Astrocyte of the spinal cord (primary cell): Measurements from ENCODE around the gene OR11L1.

Experiments
- DNase-seq: peaks from one replicate; pipeline ENCODE4 v3.0.0; 2011; ENCODE audit warnings: low read depth, low spot score
- H3K4me3 ChIP-seq: 2 replicates; pipeline ENCODE4 v1.5.1; 2011; ENCODE audit warnings: low read depth, mild to moderate bottlenecking, low read length, moderate library complexity
- in situ Hi-C: cut with HindIII; loops from 2 replicates; pipeline ENCODE4 v1.10.0; 2017; ENCODE audit warnings: low sequenced_read_pairs
- TF ChIP-seq, protein P1 (sequence below): IDR thresholded peaks from 2 replicates; pipeline ENCODE4 v1.5.1; 2012; ENCODE audit warnings: low read depth, mild to moderate bottlenecking, low read length, inconsistent platforms

Gene OR11L1

DNA sequence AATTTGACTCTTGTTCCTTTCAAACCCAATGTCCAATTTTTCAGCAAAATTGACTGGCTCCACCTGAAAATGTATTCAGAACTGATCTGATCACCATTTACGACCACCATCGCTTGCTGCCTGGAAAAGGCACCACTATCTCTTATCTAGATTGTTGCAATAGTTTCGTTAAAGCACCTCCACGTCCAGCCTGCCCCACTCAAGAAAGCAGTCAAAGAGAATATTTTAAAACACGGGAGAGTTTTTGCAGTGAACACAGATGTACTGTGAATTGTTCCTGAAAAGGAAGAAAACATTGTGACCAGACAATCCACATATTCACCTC, 4.0 kb upstream of the OR11L1 start:
- no peak overlapping the region for H3K4me3 ChIP-seq
- DNase-seq = no peak
- TF ChIP-seq, protein P1, sequence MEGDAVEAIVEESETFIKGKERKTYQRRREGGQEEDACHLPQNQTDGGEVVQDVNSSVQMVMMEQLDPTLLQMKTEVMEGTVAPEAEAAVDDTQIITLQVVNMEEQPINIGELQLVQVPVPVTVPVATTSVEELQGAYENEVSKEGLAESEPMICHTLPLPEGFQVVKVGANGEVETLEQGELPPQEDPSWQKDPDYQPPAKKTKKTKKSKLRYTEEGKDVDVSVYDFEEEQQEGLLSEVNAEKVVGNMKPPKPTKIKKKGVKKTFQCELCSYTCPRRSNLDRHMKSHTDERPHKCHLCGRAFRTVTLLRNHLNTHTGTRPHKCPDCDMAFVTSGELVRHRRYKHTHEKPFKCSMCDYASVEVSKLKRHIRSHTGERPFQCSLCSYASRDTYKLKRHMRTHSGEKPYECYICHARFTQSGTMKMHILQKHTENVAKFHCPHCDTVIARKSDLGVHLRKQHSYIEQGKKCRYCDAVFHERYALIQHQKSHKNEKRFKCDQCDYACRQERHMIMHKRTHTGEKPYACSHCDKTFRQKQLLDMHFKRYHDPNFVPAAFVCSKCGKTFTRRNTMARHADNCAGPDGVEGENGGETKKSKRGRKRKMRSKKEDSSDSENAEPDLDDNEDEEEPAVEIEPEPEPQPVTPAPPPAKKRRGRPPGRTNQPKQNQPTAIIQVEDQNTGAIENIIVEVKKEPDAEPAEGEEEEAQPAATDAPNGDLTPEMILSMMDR = no peak
- in situ Hi-C loops = no loop called here

DNA sequence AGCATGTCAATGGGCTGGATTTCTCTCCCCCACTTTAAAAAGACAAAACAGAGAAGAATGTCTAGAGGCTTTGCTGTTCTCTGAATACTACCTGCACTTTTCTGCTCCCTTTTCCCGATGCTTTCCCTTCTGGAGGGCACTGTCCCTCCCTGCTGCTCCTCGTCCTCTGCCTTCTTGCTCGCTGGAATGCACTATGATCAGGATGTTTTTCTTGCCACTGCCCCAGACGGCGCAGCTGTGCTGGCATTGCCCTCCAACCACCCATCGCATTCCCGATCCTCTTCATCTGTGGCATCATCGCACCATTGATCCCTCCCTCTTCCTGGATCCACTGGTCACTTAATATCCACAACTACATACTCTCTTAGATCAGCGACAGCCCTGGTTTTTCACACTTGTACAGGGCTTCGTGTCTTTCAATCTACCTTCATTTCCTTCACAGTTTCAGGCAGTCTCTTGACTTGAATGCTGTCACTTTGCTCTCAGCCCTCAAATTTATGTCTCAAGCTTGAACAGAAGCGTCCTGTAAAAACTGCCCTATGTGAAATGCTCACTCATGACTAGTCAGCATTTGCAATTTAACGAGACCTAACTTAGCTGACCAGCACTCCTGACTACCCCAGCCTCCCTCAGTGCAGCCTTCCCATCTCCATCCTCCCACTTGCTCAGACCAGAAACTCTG, 3.5 kb upstream of the OR11L1 start:
- TF ChIP-seq, protein P1 = no peak
- H3K4me3 ChIP-seq = no peak overlapping the region
- no peak for DNase-seq
- in situ Hi-C loops = no loop called here

DNA sequence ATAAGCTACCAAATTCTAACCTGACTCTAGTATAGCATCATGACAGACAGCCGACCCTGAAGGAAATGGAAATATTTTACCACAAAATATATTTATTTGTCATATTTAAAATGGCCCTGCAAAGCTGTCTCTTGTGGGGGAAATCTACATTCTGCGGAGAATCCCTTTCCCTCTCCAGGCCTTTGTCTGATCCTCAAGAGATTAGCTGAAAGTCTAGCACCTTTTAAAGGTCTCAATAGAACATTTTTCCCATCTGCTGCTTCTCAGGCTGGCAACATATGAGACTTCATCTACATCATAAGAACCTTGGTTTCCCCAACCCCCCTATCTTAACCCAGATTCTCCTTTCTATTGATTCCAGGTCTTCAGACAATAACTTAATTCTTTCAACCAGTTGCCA, 1.7 kb upstream of the OR11L1 start:
- DNase-seq = no peak
- no peak overlapping the region for H3K4me3 ChIP-seq
- in situ Hi-C loops = no loop called here
- TF ChIP-seq, protein P1 = no peak

DNA sequence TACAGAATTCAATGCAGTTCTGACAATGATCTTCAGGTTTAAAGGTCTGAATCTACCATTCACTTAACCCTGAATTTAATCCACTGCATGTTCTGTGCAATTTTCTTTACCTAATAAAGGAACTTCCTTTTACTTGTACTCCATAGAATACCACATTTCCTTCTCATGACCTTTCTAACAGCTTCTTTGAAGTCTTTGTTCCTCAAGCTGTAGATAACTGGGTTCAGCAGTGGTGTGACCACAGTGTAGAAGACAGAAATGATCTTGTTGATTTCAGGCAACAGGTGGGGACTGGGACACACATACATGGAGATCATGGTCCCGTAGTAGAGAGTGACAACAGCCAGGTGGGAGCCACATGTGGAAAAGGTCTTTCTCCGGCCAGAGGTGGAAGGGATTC, 878 bp downstream of the OR11L1 start:
- H3K4me3 ChIP-seq = no peak overlapping the region
- DNase-seq = no peak
- in situ Hi-C loops = no loop called here
- TF ChIP-seq, protein P1 = no peak

DNA sequence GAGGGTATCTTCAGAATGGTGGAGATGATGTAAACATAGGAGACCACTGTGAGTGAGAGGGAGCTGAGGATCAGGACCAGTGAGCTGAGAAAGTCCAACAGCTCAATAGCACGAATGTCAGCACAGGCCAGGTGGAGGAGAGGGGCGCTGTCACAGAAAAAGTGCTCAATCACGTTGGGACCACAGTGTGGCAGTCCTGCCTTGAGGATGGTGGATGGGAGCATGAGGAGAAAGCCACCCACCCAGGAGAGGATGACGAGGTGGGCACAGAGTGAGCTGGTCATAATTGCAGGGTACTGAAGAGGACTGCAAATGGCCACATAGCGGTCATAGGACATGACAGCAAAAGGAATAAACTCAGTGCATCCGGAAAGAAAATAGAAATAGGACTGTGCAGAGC, 8.1 kb downstream of the OR11L1 start:
- no peak for DNase-seq
- no peak overlapping the region for H3K4me3 ChIP-seq
- in situ Hi-C loops = no loop called here
- TF ChIP-seq, protein P1 = no peak

DNA sequence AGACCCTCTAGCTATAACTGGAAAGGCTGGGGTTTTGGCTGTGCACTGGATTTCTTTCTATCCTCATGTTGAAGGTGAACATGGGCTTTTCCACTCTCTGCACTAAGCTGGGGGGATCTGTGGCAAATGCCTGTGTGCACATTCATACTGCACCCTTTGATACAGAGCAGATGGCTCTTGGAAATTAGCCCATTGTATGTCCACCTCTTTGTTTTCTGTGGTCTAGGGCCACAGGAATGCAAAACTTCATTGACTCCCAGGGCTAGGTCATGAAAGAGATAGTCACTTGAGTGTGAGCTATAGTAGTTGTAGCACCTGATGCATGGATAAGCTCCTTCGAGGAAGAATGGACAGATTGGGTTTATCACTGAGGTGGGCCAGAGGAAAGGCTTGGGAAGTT, 12.0 kb downstream of the OR11L1 start:
- no peak overlapping the region for H3K4me3 ChIP-seq
- in situ Hi-C loops = no loop called here
- no peak for DNase-seq
- TF ChIP-seq, protein P1 = no peak

DNA sequence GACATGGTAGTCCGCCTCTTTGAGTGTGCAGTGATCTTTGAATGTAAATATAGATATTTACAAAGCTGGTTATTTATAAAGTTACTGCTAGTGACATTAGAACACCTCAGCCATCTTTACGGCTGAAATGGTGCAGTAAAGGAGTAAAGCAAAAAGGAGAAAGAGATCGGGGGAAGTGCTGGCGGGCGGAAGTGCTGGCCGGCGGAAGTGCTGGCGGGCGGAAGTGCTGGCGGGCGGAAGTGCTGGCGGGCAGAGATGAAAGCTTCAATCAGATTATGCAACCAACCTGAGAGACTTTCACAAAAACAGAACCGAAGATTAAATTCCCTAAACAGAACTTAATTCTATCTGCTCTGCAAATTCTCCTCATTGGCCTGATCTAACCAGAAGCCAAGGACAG, 16.3 kb downstream of the OR11L1 start:
- no peak for DNase-seq
- TF ChIP-seq, protein P1 = no peak
- no peak overlapping the region for H3K4me3 ChIP-seq
- in situ Hi-C loops = no loop called here
